GM19035 (cell line): ENCODE results near the gene CHD2.
"Not testable (repeated sequence)": the region's sequence is repeated elsewhere in the genome, so short reads cannot be mapped to it uniquely, and the experiment has no call there.

Experiments used
- ATAC-seq: cut with Tn5 transposase; IDR thresholded peaks from one replicate; pipeline ENCODE4 v1.9.1; 2021; ENCODE audit not compliant: unreplicated experiment

CHD2 gene

GRCh38 chr15:93031557-93032384 lies 131.6 kb downstream of the CHD2 start:
- ATAC-seq, result not testable (repeated sequence)

- not testable (repeated sequence) for ATAC-seq
Observed at GRCh38 chr15:93032515-93033206, 132.5 kb downstream of the CHD2 start.

- ATAC-seq, result no peak
Observed at GRCh38 chr15:93033434-93034045, 133.4 kb downstream of the CHD2 start.

- ATAC-seq, result no peak
Observed at GRCh38 chr15:93034512-93034911, 134.4 kb downstream of the CHD2 start.

GRCh38 chr15:93035092-93035915 lies 135.2 kb downstream of the CHD2 start:
- ATAC-seq, result peak; percentile 17

GRCh38 chr15:93035953-93036810 lies 136.1 kb downstream of the CHD2 start:
- ATAC-seq, result peak; percentile 81

- ATAC-seq, result no peak
Observed at GRCh38 chr15:93036951-93037819, 137.1 kb downstream of the CHD2 start.

- ATAC-seq, result no peak
Observed at GRCh38 chr15:93037820-93038705, 137.9 kb downstream of the CHD2 start.

- ATAC-seq, result not testable (repeated sequence)
Observed at GRCh38 chr15:93039562-93040287, 139.6 kb downstream of the CHD2 start.

- no peak for ATAC-seq
Observed at GRCh38 chr15:93040288-93041158, 140.4 kb downstream of the CHD2 start.

- no peak for ATAC-seq
Observed at GRCh38 chr15:93041159-93041547, 141.0 kb downstream of the CHD2 start.

GRCh38 chr15:93042211-93042610 lies 142.1 kb downstream of the CHD2 start:
- no peak for ATAC-seq

- ATAC-seq, result no peak
Observed at GRCh38 chr15:93042691-93043378, 142.7 kb downstream of the CHD2 start.

GRCh38 chr15:93043621-93044300 lies 143.6 kb downstream of the CHD2 start:
- no peak for ATAC-seq
